MG63 (cell line): ENCODE data around the gene LYPD6B. TPM values are rescaled to one million over a fixed set of nuclear protein-coding genes. Genes with fewer than 3 reads are reported as not detected.

ENCODE experiments used
- DNase-seq: peaks from one replicate; pipeline ENCODE4 v3.0.0-alpha.2; 2020
- H3K27me3 ChIP-seq: fragments of 250-450 bp; sonication (Bioruptor Pico); 2 replicates; pipeline ENCODE4 v1.5.1; 2020; ENCODE audit warnings: mild to moderate bottlenecking, moderate library complexity
- H3K36me3 ChIP-seq: fragments of 250-450 bp; sonication (Bioruptor Pico); 2 replicates; pipeline ENCODE4 v1.5.1; 2020; ENCODE audit warnings: mild to moderate bottlenecking, moderate library complexity
- H3K4me3 ChIP-seq: fragments of 250-450 bp; sonication (Bioruptor Pico); 2 replicates; pipeline ENCODE4 v1.5.1; 2020; ENCODE audit warnings: mild to moderate bottlenecking, moderate library complexity
- H3K9me3 ChIP-seq: fragments of 250-450 bp; sonication (Bioruptor Pico); 2 replicates; pipeline ENCODE4 v1.5.1; 2020; ENCODE audit warnings: mild to moderate bottlenecking, moderate library complexity
- total RNA-seq: library from RNA; depleted of rRNA; stranded (reverse); fragments of >200 nt; shearing (Covaris generic); gene quantifications from 2 replicates; pipeline ENCODE4 v1.2.3, GENCODE V29; 2014; ENCODE audit warnings: low replicate concordance; rRNA removed

LYPD6B gene, protein sequence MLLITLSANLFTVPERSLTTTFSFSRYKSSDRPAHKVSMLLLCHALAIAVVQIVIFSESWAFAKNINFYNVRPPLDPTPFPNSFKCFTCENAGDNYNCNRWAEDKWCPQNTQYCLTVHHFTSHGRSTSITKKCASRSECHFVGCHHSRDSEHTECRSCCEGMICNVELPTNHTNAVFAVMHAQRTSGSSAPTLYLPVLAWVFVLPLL
- total RNA-seq, result 1.6 TPM in 1 of 2 replicates, not detected in the other

GRCh38 chr2:149038442-149039212 lies at the start of gene LYPD6B:
Gene LYPD6B, plus strand, starts transcription at chr2:149038699. Its CDS starts 92,250 bp downstream, at chr2:149130949.
- DNase-seq, result peak; percentile 17
- no peaks in the 10 kb centered on the region for H3K9me3 ChIP-seq
- H3K36me3 ChIP-seq, result no peaks in the 10 kb centered on the region
- H3K27me3 ChIP-seq, result no peaks in the 10 kb centered on the region
- peak within 1 kb of the TSS; percentile 22 for H3K4me3 ChIP-seq

DNA sequence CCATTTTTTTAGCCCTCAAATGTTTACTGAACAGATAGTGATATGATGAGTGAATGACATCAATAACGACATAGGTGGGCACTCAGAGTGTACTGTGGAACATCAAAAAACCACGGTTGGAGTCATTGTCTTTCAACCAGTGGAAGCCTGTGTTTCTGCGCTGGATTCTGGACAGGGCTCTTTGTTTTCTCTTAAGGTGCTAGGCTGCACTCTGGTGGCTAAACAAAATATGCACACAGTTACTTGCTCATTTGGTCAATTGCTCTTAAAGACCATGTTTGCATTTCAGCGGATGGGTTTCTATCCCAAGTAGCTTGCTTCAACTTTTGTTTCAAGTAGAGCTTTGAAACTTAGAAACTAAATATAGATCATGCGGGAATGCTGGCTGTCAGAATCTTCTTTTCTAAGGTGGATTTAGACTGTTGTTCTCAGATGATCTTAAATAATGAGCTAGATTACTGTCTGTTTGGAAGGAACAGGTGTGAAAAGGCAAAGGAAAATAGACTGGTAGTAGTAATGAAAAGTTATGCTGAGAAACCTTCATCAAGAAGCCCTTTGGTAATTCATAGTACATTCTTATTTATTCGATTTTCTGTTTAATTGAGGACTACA lies 48.5 kb upstream of the LYPD6B start:
- no peaks in the 10 kb centered on the region for H3K27me3 ChIP-seq
- no peaks in the 10 kb centered on the region for H3K36me3 ChIP-seq
- peak; percentile 23 for DNase-seq
- no peaks in the 10 kb centered on the region for H3K9me3 ChIP-seq
- no peak overlapping the region for H3K4me3 ChIP-seq

DNA sequence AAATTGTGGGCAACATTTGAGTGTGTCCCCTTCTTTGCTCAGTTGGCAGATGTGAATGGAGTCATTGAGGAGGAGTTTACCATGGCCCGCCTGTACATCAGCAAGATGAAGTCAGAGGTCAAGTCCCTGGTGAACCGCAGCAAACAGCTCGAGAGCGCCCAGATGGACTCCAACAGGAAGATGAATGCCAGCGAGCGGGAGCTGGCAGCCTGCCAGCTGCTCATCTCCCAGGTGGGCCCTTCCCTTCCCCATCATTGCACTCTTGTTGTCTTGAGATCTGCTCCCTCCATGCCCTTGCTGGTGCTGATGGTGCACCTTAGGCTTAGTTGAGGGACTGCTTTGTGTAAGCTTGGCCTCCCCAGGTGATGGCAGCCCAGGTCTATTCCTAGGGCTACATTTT lies 47.5 kb upstream of the LYPD6B start:
- Histone ChIP-seq H3K27me3 (no peaks in the 10 kb centered on the region), H3K9me3 (no peaks in the 10 kb centered on the region), H3K36me3 (no peaks in the 10 kb centered on the region), H3K4me3 (no peak overlapping the region)
- no peak for DNase-seq

GRCh38 chr2:148992448-148992847 lies 46.1 kb upstream of the LYPD6B start:
- Histone ChIP-seq H3K9me3 (no peaks in the 10 kb centered on the region), H3K27me3 (no peaks in the 10 kb centered on the region), H3K4me3 (no peak overlapping the region), H3K36me3 (no peaks in the 10 kb centered on the region)
- no peak for DNase-seq

DNA sequence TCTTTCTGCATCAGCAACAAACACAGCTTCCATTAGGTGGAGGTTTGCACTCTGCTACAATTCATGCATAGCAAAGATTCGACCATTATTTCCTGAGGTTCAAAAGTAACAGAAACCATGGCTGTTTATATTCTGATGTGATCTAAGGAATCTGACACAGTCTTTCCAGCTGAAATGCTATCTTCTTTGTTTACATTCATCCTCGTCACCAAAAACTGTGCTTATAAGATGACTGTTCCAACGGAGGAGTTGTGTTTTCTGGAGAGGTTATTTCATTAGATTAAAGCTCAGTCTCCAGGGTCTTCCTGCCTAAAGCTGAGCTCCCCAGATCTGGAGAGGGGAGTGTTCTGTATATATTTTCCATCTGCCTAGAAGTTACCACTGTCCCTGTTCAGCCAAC lies 45.1 kb upstream of the LYPD6B start:
- H3K9me3 ChIP-seq, result no peaks in the 10 kb centered on the region
- no peaks in the 10 kb centered on the region for H3K27me3 ChIP-seq
- DNase-seq, result no peak
- H3K4me3 ChIP-seq, result no peak overlapping the region
- H3K36me3 ChIP-seq, result no peaks in the 10 kb centered on the region

GRCh38 chr2:148994341-148994740 lies 44.2 kb upstream of the LYPD6B start:
- Histone ChIP-seq H3K4me3 (no peak overlapping the region), H3K27me3 (no peaks in the 10 kb centered on the region), H3K9me3 (no peaks in the 10 kb centered on the region), H3K36me3 (no peaks in the 10 kb centered on the region)
- no peak for DNase-seq

- H3K9me3 ChIP-seq, result no peaks in the 10 kb centered on the region
- H3K36me3 ChIP-seq, result no peaks in the 10 kb centered on the region
- no peak overlapping the region for H3K4me3 ChIP-seq
- H3K27me3 ChIP-seq, result no peaks in the 10 kb centered on the region
- DNase-seq, result no peak
Observed at GRCh38 chr2:148996805-148997204, 41.7 kb upstream of the LYPD6B start.

DNA sequence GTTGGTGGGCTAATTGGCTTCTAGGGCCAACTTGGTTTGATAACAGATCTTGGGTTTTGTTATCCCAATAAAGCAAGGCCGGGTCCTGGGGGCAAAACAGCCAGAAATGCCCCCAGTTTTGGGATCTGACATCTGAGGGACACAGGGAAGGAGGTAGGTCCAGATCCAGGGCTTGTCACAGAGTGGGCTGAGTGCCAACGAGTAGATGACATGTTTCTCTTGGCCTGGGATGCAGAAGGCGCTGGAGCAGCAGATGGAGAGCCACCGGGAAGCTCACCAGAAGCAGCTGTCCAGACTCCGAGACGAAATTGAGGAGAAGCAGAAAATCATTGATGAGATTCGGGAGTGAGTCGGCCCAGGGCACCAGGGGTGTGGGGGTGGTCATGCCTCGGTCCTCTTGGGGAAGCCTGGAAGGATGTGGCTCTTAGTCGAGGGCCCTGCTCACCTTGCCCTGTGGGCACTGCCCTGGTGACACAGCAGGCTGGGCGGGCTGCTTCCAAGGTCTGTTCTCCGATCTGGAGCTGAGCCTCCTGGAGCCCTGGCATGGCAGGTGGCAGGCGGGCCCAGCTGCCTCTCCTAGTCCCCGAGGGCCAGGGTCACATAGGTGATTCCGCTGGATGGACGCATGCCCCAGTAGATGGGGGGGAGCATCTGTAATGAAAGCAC lies 40.2 kb upstream of the LYPD6B start:
- Histone ChIP-seq H3K36me3 (no peaks in the 10 kb centered on the region), H3K27me3 (no peaks in the 10 kb centered on the region), H3K9me3 (no peaks in the 10 kb centered on the region), H3K4me3 (no peak overlapping the region)
- no peak for DNase-seq

DNA sequence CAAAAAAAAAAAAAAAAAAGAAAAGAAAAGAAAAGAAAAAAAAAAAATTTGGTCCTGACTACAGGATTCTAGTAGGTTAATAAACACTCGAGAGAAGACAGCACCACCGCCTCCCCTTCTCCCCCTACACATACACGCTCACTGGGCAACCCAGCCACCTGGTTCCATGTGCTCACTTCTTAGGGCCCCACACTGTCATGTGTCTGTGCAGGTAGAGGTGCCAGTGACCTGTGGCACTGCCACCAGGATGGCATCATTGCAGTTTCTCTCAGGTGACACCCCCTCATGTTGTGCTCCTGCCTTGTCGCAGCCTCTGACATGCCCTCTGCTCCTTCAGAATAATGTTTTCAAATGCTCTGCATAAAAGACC lies 39.7 kb upstream of the LYPD6B start:
- DNase-seq, result no peak
- no peaks in the 10 kb centered on the region for H3K27me3 ChIP-seq
- H3K4me3 ChIP-seq, result no peak overlapping the region
- no peaks in the 10 kb centered on the region for H3K36me3 ChIP-seq
- no peaks in the 10 kb centered on the region for H3K9me3 ChIP-seq

GRCh38 chr2:148999451-148999921 lies 39.0 kb upstream of the LYPD6B start:
- Histone ChIP-seq H3K9me3 (no peaks in the 10 kb centered on the region), H3K27me3 (0 out of 2 replicates have a peak, but pooled peaks cover 3% of the 10 kb centered on the region), H3K4me3 (no peak overlapping the region), H3K36me3 (no peaks in the 10 kb centered on the region)
- DNase-seq, result no peak

- Histone ChIP-seq H3K9me3 (no peaks in the 10 kb centered on the region), H3K4me3 (no peak overlapping the region), H3K27me3 (0 out of 2 replicates have a peak, but pooled peaks cover 3% of the 10 kb centered on the region), H3K36me3 (no peaks in the 10 kb centered on the region)
- DNase-seq, result no peak
Observed at GRCh38 chr2:149000158-149000938, 38.2 kb upstream of the LYPD6B start.

DNA sequence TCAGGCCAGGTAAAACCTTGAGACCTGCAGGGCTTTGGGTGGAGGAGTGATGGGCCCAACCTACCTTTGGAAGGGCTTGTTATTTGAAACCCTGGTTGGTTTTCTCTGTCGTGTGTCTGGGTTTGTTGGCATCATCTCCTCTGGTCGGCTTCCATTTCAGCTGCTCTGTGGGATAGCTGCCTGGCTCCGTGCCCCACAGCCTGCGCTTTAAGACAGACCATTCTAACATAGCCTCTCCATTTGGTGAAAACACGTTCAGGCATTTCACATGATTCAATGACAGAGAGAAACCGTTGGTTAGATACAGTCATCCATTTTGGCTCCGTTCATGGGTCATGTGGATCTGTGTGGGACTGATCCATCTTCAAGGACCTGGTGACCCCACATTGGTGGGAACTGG lies 37.0 kb upstream of the LYPD6B start:
- Histone ChIP-seq H3K27me3 (0 out of 2 replicates have a peak, but pooled peaks cover 3% of the 10 kb centered on the region), H3K4me3 (no peak overlapping the region), H3K36me3 (no peaks in the 10 kb centered on the region), H3K9me3 (no peaks in the 10 kb centered on the region)
- DNase-seq, result no peak

DNA sequence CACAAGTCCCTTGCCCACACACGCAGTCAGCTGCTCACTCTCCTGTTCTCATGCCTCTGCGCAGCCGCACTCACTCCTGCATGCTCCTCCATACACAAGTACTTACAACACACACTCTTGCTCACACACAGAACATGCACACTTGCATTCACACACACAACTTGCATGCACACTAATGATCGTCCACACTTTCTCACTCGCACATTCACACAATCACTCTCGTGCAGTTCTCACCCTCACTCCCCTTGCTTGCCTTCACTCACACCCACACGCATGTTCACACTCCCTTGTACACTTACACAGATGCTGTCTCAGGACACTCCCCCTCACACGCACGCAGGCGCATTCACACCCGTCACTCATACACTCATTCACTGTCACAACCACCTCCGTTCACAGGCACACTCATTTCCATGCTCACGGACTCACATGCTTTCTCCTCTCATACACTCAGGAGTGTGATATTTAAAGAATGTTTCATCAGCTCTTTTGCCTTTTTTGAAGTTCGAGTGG lies 36.1 kb upstream of the LYPD6B start:
- Histone ChIP-seq H3K9me3 (no peaks in the 10 kb centered on the region), H3K27me3 (peaks cover 3% of the 10 kb centered on the region; the same call in 1 of the 2 replicates), H3K36me3 (no peaks in the 10 kb centered on the region), H3K4me3 (no peak overlapping the region)
- no peak for DNase-seq

DNA sequence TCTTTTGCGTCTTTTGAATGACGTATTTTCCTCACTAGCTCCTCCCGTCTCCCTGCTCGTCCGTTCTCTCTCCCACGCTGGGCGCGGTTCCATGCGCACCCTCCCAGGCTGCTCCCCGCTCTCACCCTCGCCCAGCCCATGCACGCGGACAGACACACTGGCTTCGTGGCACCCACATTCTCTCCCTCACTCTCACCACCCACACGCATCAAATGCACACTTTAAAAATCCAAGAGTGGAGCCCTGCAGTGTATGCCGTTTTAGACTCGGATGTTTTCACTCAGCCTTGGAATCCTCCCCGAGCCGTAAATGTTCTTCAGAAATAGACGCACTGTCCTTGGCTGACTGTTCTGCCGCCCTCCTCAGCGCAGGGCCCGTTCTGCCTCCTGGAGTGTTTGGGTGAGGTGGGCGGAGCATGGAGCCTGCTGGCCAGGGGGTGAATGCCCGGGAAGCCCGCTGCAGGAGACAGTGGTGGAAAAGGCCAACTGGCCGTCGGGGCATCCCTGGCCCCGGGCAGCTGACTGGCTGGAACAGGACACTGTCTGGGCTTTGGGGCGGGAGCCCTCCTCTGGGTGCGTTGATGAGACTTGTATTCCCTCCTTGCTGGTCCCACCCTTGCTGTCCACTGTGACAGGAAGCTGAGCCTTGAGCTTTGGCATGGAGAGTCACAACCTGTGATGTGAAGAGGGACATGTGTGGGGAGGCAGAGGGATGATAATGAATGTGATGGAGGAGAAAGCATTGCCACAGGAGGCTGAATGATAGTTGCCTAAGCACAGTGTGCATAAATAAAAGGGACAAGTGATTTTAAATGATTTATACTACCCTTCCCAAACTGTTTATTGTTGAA lies 35.4 kb upstream of the LYPD6B start:
- Histone ChIP-seq H3K27me3 (peaks cover 3% of the 10 kb centered on the region; the same call in 1 of the 2 replicates), H3K4me3 (no peak overlapping the region)
- no peak for DNase-seq

GRCh38 chr2:149004836-149005235 lies 33.7 kb upstream of the LYPD6B start:
- Histone ChIP-seq H3K9me3 (no peaks in the 10 kb centered on the region), H3K27me3 (peaks cover 3% of the 10 kb centered on the region; the same call in 1 of the 2 replicates), H3K36me3 (no peaks in the 10 kb centered on the region), H3K4me3 (no peak overlapping the region)
- no peak for DNase-seq

More for the DNA sequence above, 35.4 kb upstream of the LYPD6B start:
- Histone ChIP-seq H3K36me3 (no peaks in the 10 kb centered on the region), H3K9me3 (no peaks in the 10 kb centered on the region)
